ENCODE results near the gene ELP4. TPM values are rescaled to one million over a fixed set of nuclear protein-coding genes. Genes with fewer than 3 reads are reported as not detected.

ELP4 gene
- total RNA-seq, 4 donors from 2014 or later: 14.4 to 23.3 (median 16.8) TPM

DNA sequence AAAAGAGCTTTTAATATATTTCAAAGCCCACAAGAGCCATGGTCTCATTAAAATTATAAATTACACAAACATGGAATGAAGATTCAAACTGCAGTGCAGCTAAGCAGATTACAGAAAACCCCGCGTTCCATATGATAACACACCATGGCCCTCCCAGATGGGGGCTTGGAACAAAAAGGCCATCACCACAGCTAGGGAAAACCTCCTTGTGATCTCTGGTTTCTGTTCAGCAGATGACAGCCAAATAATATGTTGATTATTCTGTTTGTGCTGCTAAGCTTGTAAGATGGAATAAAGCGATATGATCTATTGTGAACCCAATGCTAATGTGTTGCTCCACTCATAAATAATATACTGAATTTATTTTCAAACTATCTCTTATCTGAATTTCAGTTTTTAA, 28.6 kb upstream of the ELP4 start:
- TF ChIP-seq, protein P1, sequence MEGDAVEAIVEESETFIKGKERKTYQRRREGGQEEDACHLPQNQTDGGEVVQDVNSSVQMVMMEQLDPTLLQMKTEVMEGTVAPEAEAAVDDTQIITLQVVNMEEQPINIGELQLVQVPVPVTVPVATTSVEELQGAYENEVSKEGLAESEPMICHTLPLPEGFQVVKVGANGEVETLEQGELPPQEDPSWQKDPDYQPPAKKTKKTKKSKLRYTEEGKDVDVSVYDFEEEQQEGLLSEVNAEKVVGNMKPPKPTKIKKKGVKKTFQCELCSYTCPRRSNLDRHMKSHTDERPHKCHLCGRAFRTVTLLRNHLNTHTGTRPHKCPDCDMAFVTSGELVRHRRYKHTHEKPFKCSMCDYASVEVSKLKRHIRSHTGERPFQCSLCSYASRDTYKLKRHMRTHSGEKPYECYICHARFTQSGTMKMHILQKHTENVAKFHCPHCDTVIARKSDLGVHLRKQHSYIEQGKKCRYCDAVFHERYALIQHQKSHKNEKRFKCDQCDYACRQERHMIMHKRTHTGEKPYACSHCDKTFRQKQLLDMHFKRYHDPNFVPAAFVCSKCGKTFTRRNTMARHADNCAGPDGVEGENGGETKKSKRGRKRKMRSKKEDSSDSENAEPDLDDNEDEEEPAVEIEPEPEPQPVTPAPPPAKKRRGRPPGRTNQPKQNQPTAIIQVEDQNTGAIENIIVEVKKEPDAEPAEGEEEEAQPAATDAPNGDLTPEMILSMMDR (IDR thresholded peaks at IDR 0.05; ENCODE audit: low read depth): no peak

GRCh38 chr11:31484497-31484896, 25.1 kb upstream of the ELP4 start:
- TF ChIP-seq, protein P1 (IDR thresholded peaks at IDR 0.05; ENCODE audit: low read depth): no peak

DNA sequence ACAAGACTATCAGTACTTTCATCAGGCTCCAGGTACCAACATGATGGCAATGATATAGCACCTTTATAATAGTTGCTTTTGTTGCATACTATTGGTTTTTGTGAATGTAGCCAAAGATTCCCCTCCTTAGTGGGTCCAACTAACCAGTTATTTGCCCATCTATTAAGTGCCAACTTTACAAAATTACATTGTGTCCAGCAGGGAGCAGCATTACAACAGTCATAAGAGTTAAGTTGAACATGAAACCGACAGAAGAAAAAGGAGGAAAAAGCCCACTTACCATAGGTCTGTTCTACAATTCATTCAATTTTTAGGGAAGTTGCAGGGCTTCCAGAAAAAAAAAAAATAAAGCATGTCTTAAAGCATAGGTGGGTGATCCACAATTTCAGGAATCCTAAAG, 21.7 kb upstream of the ELP4 start:
- TF ChIP-seq, protein P1 (IDR thresholded peaks at IDR 0.05; ENCODE audit: low read depth): no peak

DNA sequence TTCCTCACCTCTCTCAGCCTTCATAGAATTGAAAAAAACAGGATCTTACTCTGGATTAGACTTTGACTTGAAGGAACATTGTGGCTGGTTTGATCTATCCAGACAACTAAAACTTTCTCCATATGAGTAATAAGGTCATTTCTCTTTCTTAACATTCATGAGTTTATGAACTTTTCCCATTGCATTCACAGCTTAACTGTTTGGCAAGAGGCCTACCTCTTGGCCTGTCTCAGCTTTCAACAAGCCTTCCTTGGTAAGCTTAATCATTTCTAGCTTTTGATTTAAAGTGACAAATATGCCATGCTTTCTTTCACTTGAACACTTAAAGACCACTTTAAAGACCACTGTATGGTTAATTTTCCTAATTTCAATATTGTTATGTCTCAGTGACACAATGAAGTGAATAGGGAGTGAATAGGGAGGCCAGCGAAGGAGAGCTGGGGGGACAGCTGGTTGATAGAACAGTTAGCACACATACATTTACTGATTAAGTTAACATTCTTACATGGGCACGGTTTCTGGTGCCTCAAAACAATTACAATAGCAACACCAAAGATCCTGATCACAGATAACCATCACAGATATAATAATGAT, 17.1 kb upstream of the ELP4 start:
- TF ChIP-seq, protein P1 (IDR thresholded peaks at IDR 0.05; ENCODE audit: low read depth): no peak

DNA sequence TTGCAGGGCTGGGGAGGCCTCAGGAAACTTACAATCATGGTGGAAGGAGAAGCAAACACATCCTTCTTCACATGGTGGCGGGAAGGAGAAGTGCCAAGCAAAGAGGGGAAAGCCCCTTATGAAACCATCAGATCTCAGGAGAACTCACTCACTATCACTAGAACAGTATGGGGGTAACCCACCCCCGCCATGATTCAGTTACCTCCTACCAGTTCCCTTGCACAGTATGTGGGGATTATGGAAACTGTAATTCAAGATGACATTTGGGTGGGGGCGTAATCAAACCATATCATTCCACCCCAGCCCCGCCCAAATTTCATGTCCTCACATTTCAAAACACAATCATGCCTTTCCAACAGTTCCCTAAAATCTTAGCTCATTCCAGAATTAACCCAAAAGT, 16.3 kb upstream of the ELP4 start:
- TF ChIP-seq, protein P1 (IDR thresholded peaks at IDR 0.05; ENCODE audit: low read depth): no peak

DNA sequence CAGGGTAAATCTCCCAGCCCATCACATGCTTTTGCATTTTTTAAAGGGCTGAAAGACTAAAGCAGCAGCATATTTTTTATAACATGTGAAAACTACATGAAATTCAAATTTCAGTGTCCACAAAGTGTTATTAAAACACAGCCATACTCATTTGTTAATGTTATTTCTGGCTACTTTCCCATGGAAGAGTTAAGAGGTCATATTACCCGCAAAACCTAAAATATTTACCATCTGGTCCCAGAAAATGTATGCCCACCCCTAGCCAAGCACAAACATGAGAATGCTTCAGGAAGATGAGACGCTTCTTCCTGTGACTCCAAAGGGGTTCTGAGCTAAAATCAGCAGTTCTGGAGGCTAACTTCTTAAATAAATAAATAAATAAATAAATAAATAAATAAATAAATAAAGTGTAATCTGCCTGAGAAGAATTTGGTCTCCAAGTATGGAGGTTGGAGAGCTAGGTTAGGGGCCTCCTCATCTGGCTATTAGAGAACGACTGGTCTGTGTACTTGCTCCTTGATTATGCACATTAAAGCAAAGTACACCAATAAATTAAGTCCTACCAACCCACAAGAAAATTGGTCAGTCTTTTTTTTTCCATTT, 9.9 kb upstream of the ELP4 start:
- TF ChIP-seq, protein P1 (IDR thresholded peaks at IDR 0.05; ENCODE audit: low read depth): no peak

GRCh38 chr11:31500560-31500959, 9.0 kb upstream of the ELP4 start:
- TF ChIP-seq, protein P1 (IDR thresholded peaks at IDR 0.05; ENCODE audit: low read depth): no peak

Data from subcutaneous adipose tissue (tissue), 4 donors.